ENCODE measurements around the gene IL17C.

Gene IL17C

GRCh38 chr16:88591577-88592021 is 46.8 kb upstream of the IL17C start:
- no peaks in the 10 kb centered on the region for H3K9me3 ChIP-seq (ENCODE audit: insufficient read depth, low read length, severe bottlenecking)
- H3K4me2 ChIP-seq (ENCODE audit: insufficient read depth, low read length), result no peak overlapping the region
- H3K27ac ChIP-seq (ENCODE audit: low read length), result no peak overlapping the region
- H3K79me2 ChIP-seq (ENCODE audit: insufficient read depth, low read length), result peaks cover 81% of the 10 kb centered on the region
- no peak for DNase-seq
- ATAC-seq (ENCODE audit: insufficient read depth, low read depth), result no peak
- no peaks in the 10 kb centered on the region for H3K4me1 ChIP-seq (ENCODE audit: insufficient read depth, low read length)
- H3K27me3 ChIP-seq (ENCODE audit: insufficient read depth, low read length, poor library complexity), result no peaks in the 10 kb centered on the region
- TF ChIP-seq, protein P1, sequence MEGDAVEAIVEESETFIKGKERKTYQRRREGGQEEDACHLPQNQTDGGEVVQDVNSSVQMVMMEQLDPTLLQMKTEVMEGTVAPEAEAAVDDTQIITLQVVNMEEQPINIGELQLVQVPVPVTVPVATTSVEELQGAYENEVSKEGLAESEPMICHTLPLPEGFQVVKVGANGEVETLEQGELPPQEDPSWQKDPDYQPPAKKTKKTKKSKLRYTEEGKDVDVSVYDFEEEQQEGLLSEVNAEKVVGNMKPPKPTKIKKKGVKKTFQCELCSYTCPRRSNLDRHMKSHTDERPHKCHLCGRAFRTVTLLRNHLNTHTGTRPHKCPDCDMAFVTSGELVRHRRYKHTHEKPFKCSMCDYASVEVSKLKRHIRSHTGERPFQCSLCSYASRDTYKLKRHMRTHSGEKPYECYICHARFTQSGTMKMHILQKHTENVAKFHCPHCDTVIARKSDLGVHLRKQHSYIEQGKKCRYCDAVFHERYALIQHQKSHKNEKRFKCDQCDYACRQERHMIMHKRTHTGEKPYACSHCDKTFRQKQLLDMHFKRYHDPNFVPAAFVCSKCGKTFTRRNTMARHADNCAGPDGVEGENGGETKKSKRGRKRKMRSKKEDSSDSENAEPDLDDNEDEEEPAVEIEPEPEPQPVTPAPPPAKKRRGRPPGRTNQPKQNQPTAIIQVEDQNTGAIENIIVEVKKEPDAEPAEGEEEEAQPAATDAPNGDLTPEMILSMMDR (IDR thresholded peaks at IDR 0.05; ENCODE audit: borderline replicate concordance, extremely low read depth, low read length, poor library complexity, severe bottlenecking), result no peak
- TF ChIP-seq EZH2 (IDR thresholded peaks at IDR 0.05; ENCODE audit: borderline replicate concordance, low read depth, low read length, severe bottlenecking), result no peak
- H3K4me3 ChIP-seq (ENCODE audit: low read depth in 1 of 2, low read length in 2 of 2), result no peak overlapping the region
- no peak overlapping the region for H3K9ac ChIP-seq (ENCODE audit: low read depth, low read length)
- peaks cover 80% of the 10 kb centered on the region for H3K36me3 ChIP-seq (ENCODE audit: insufficient read depth, low read length)
- H2AFZ ChIP-seq (ENCODE audit: low read depth, low read length), result no peak overlapping the region
- H4K20me1 ChIP-seq (ENCODE audit: insufficient read depth, low read length), result peaks cover 58% of the 10 kb centered on the region

DNA sequence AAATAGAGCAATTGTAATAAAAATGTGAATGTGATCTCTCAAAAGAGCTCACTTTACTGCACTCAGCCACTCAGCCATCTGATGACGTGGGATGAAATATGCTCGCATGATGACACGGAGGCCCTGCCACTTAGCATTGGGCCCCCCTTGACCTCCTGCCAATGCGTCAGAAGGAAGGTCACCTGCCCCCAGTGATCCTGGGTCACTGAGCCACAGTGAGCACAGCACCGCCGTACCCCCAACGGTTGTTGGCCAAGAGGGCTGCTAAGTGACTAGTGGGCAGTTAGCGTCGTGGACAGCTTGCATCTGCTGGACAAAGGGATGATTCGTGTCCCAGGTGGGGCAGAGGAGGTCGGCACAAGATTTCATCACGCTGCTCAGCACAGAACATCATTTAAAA is 45.3 kb upstream of the IL17C start:
- ATAC-seq (ENCODE audit: insufficient read depth, low read depth) (no peak), DNase-seq (no peak)
- Histone ChIP-seq H3K9me3 (ENCODE audit: insufficient read depth, low read length, severe bottlenecking) (no peaks in the 10 kb centered on the region), H3K27me3 (ENCODE audit: insufficient read depth, low read length, poor library complexity) (no peaks in the 10 kb centered on the region), H3K4me1 (ENCODE audit: insufficient read depth, low read length) (no peaks in the 10 kb centered on the region), H4K20me1 (ENCODE audit: insufficient read depth, low read length) (peaks cover 49% of the 10 kb centered on the region), H3K79me2 (ENCODE audit: insufficient read depth, low read length) (peaks cover 79% of the 10 kb centered on the region), H3K9ac (ENCODE audit: low read depth, low read length) (no peak overlapping the region), H3K36me3 (ENCODE audit: insufficient read depth, low read length) (peaks cover 73% of the 10 kb centered on the region), H3K4me3 (ENCODE audit: low read depth in 1 of 2, low read length in 2 of 2) (no peak overlapping the region), H2AFZ (ENCODE audit: low read depth, low read length) (no peak overlapping the region), H3K4me2 (ENCODE audit: insufficient read depth, low read length) (no peak overlapping the region), H3K27ac (ENCODE audit: low read length) (no peak overlapping the region)
- TF ChIP-seq, protein P1 (IDR thresholded peaks at IDR 0.05; ENCODE audit: borderline replicate concordance, extremely low read depth, low read length, poor library complexity, severe bottlenecking), result no peak
- no peak for TF ChIP-seq EZH2 (IDR thresholded peaks at IDR 0.05; ENCODE audit: borderline replicate concordance, low read depth, low read length, severe bottlenecking)

GRCh38 chr16:88593489-88593888 is 44.9 kb upstream of the IL17C start:
- Histone ChIP-seq H3K9ac (ENCODE audit: low read depth, low read length) (no peak overlapping the region), H3K9me3 (ENCODE audit: insufficient read depth, low read length, severe bottlenecking) (no peaks in the 10 kb centered on the region), H3K4me3 (ENCODE audit: low read depth in 1 of 2, low read length in 2 of 2) (no peak overlapping the region), H2AFZ (ENCODE audit: low read depth, low read length) (no peak overlapping the region), H3K27me3 (ENCODE audit: insufficient read depth, low read length, poor library complexity) (no peaks in the 10 kb centered on the region), H3K36me3 (ENCODE audit: insufficient read depth, low read length) (peaks cover 73% of the 10 kb centered on the region), H3K4me2 (ENCODE audit: insufficient read depth, low read length) (no peak overlapping the region), H3K4me1 (ENCODE audit: insufficient read depth, low read length) (no peaks in the 10 kb centered on the region), H4K20me1 (ENCODE audit: insufficient read depth, low read length) (peaks cover 49% of the 10 kb centered on the region), H3K27ac (ENCODE audit: low read length) (no peak overlapping the region), H3K79me2 (ENCODE audit: insufficient read depth, low read length) (peaks cover 79% of the 10 kb centered on the region)
- DNase-seq (no peak), ATAC-seq (ENCODE audit: insufficient read depth, low read depth) (no peak)
- TF ChIP-seq EZH2 (IDR thresholded peaks at IDR 0.05; ENCODE audit: borderline replicate concordance, low read depth, low read length, severe bottlenecking), result no peak
- TF ChIP-seq, protein P1 (IDR thresholded peaks at IDR 0.05; ENCODE audit: borderline replicate concordance, extremely low read depth, low read length, poor library complexity, severe bottlenecking), result no peak

DNA sequence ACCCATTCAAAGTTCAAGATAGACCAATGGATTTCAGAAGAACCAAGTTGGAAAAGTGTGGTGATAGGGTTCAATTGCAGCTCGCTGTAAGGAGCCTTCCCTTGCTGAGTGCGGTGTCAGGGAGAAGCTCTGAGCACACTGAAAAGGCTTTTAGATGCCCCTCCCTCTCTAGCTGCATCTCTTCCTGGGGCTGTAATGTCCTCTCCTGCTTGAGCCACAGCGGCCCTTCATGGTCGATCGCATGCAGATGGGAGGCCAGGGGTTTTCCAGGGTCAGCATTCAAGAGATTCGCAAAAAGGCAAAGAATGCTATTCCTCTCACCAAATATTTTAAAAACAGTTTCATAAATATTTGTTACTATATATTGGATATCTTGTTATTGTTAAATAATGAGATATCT is 44.5 kb upstream of the IL17C start:
- no peak overlapping the region for H3K4me2 ChIP-seq (ENCODE audit: insufficient read depth, low read length)
- H3K27ac ChIP-seq (ENCODE audit: low read length), result no peak overlapping the region
- DNase-seq (no peak), ATAC-seq (ENCODE audit: insufficient read depth, low read depth) (no peak)
- H3K27me3 ChIP-seq (ENCODE audit: insufficient read depth, low read length, poor library complexity), result no peaks in the 10 kb centered on the region
- no peak overlapping the region for H3K9ac ChIP-seq (ENCODE audit: low read depth, low read length)
- H3K9me3 ChIP-seq (ENCODE audit: insufficient read depth, low read length, severe bottlenecking), result no peaks in the 10 kb centered on the region
- H3K79me2 ChIP-seq (ENCODE audit: insufficient read depth, low read length), result peaks cover 77% of the 10 kb centered on the region
- H3K4me1 ChIP-seq (ENCODE audit: insufficient read depth, low read length), result no peaks in the 10 kb centered on the region
- TF ChIP-seq, protein P1 (IDR thresholded peaks at IDR 0.05; ENCODE audit: borderline replicate concordance, extremely low read depth, low read length, poor library complexity, severe bottlenecking), result no peak
- TF ChIP-seq EZH2 (IDR thresholded peaks at IDR 0.05; ENCODE audit: borderline replicate concordance, low read depth, low read length, severe bottlenecking), result no peak
- H3K36me3 ChIP-seq (ENCODE audit: insufficient read depth, low read length), result peaks cover 73% of the 10 kb centered on the region
- no peak overlapping the region for H2AFZ ChIP-seq (ENCODE audit: low read depth, low read length)
- peaks cover 50% of the 10 kb centered on the region for H4K20me1 ChIP-seq (ENCODE audit: insufficient read depth, low read length)
- H3K4me3 ChIP-seq (ENCODE audit: low read depth in 1 of 2, low read length in 2 of 2), result no peak overlapping the region
